Ramos (cell line): ENCODE results near the gene PRKAR1B.
"Not testable (repeated sequence)": the region's sequence is repeated elsewhere in the genome, so short reads cannot be mapped to it uniquely, and the experiment has no call there.

Experiments used
- in situ Hi-C: fragments of 300-500 bp; cut with MboI; formaldehyde crosslinking; loops from one replicate; pipeline ENCODE4 v1.14.3; 2022; ENCODE audit warnings: low sequenced_read_pairs; ENCODE audit not compliant: unreplicated experiment

Gene PRKAR1B

GRCh38 chr7:743341-744127 lies 16.5 kb upstream of the PRKAR1B start:
- in situ Hi-C loops, result not testable (repeated sequence)

GRCh38 chr7:742791-743190 lies 15.7 kb upstream of the PRKAR1B start:
- in situ Hi-C loops, result no loop called here

- in situ Hi-C loops, result no loop called here
Observed at GRCh38 chr7:741850-742249, 14.8 kb upstream of the PRKAR1B start.

DNA sequence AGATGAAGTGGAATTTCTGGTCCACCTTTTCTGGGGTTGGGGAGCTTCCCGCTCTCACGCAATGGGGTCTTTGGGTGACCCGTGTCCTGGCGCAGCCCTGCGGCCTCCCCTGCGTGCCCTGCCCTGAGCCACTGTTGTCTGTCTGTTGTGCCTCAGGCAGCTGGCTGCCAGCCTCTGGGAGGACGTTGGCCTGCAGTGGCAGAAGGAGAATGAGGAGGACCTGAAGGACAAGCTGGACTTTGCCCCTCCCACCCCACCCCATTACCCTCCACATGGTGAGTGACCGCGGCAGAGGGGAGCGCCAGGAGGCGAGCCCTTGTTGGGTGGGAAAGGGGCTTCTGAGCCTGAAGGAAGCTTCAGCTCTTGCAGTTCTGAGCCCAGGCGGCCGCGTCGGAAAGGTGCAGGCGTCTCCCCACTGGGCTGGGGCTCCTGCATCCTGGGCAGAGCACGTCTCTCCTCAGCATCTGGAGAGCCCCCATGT lies 14.2 kb upstream of the PRKAR1B start:
- in situ Hi-C loops, result no loop called here

GRCh38 chr7:739983-740942 lies 13.2 kb upstream of the PRKAR1B start:
- in situ Hi-C loops, result no loop called here

DNA sequence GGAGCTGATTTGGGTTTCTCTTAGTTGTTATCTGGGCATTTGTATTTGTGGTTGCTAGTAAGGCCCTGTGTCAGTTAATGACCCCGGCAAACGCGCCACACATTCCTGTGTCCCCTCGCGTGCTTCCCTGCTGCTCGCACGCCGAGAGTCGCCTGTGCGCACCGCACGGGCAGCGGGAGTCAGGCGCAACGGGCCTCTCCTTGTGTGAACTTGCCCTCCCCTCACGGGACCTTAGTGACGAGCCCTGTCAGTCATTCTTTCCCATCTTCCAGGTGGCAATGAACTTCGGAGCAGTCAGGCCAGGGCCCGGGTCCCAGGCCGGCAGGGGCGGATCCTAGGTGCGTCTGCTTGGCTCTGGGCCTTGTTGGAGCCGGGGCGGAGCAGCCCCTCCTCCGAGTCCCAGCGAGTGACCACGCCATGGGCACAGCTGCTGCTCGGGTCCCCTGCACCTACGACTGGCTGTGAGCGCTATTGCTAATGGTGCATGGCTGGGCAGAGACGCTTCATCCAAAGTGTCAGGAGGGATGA lies 12.4 kb upstream of the PRKAR1B start:
- in situ Hi-C loops, result no loop called here

DNA sequence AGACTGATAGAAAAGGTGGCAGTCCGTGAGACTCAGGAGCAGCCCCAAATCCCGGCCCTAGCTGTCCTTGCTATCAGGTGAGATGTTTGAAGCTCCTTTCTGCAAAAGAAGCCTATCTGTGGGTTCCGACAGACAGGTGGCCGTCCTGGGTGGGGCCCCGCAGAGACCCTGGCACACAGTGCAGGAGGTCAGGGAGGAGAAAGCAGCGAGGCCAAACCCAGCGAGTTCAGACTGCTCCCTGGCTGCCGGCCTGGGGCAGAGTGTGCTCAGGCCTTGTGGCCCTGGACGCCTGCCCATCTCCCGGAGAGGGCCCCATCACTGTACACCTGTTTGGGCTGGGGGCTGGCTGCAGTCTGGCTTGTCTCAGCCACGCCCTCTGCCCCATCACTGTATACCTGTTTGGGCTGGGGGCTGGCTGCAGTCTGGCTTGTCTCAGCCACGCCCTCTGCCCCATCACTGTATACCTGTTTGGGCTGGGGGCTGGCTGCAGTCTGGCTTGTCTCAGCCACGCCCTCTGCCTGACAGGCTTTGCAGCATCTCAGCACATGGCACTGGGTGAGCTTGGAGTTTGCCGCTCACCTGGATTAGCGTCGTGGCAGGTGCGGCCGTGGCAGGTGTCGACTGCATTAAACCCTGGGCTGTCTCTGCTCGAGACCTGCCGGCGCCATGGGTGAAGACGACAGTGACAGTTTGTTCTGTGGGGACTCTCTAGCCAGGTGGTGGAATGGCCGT lies 11.8 kb upstream of the PRKAR1B start:
- in situ Hi-C loops, result no loop called here

DNA sequence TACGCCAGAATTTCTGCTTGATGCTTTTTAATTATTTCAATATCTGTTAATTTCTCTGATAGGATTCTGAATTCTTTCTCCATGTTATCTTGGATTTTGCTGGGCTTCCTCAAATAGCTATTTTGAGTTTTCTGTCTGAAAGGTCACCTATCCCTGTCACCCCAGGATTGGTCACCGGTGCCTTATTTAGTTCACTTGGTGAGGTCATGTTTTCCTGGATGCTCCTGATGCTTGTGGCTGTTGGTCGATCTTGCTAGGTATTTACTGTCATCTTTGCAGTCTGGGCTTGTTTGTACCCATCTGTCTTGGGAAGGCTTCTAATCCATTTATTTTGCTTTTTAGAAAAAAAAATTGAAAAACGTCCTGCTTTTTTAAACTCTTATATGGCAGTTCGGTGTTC lies 11.2 kb upstream of the PRKAR1B start:
- in situ Hi-C loops, result no loop called here

- in situ Hi-C loops, result no loop called here
Observed at GRCh38 chr7:734808-735207, 7.7 kb upstream of the PRKAR1B start.

GRCh38 chr7:734214-734613 lies 7.1 kb upstream of the PRKAR1B start:
- in situ Hi-C loops, result no loop called here

GRCh38 chr7:732556-732955 lies 5.5 kb upstream of the PRKAR1B start:
- in situ Hi-C loops, result no loop called here

GRCh38 chr7:732094-732541 lies 5.0 kb upstream of the PRKAR1B start:
- in situ Hi-C loops, result no loop called here

DNA sequence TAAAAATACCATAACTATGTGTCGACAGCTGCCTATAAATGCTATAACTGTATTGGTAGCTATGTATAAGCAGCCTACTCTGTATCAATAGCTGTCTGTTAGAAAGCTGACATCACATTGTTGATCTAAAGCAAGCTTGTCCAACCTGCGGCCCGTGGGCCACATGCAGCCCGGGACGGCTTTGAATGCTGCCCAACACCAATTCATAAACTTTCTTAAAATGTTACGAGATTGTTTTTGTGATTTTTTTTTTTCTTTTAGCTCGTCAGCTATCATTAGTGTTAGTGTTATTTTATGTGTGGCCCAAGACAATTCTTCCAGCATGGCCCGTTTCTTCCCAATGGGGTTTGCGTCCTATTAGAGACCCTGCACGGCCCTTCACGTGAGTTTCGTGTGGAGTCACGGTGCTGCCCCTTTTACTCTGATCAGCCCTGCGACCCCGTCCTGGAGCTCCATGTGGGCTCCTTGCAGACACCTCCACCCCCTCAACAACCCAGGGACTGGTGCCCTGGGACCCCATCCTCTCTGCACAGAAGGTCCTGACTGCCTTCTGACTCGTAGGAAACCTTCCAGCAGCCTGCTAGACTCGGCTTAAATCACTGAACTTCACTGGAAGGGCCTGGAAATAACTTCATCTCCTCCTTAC lies 4.5 kb upstream of the PRKAR1B start:
- in situ Hi-C loops, result no loop called here

- in situ Hi-C loops, result no loop called here
Observed at GRCh38 chr7:730501-731439, 3.7 kb upstream of the PRKAR1B start.

DNA sequence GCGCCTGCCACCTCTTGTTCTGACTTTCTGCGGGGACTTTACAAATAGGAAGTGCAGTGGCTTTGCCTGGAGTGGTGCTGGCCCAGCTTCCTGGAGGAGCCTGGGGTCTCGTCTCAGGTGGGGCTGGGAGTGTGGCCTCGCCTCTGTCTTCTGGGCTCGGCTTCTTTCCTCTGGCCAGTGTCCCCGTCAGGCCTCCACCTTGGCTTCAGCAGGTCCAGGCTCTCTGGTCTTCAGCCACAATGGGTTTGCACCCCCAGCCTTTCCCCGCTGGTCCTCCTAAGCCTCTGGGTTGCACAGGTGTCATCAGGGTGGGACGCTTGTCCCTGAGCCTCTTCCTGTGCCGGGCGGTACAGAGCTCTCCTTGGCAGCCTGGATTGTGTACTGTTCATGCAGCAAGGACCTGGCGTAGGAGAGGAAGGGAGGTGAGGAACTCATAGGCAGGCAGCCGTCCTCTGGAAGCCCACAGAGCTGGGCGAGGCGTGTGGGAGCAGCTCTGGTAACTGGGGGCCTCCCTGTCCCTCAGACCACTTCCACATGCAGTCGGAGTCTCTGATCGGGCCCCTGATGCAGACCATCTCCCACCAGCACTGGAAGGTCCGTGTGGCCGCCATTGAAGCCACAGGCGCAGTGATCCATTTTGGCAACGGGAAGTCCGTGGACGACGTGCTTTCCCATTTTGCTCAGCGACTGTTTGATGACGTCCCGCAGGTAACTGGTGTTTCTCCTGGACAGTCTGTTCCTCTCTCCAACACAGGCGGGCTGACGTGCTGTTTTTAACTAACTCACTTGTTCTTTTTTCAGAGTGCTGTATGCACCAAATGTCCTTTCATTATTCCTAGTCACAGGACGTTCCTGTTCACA lies 2.3 kb upstream of the PRKAR1B start:
- in situ Hi-C loops, result no loop called here

DNA sequence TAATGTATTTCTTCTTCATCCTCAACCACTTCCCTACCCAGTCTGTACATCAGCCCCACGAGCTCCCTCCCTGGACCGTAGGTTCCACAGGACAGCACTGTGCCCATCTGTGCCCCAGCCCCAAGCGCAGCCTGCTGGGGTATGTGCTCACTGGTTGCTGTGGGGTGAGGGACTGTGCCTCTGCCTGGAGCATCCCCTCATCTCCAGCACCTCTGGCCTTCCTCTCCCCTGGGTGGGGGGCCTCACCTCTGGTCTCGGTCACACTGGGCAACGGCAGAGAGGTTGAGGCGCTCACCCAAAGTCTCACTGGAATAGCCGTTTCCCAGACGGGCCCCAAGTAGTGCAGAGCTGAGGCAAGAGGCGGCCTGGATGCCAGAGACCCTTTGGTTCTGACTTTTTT lies 1.5 kb upstream of the PRKAR1B start:
- in situ Hi-C loops, result no loop called here

DNA sequence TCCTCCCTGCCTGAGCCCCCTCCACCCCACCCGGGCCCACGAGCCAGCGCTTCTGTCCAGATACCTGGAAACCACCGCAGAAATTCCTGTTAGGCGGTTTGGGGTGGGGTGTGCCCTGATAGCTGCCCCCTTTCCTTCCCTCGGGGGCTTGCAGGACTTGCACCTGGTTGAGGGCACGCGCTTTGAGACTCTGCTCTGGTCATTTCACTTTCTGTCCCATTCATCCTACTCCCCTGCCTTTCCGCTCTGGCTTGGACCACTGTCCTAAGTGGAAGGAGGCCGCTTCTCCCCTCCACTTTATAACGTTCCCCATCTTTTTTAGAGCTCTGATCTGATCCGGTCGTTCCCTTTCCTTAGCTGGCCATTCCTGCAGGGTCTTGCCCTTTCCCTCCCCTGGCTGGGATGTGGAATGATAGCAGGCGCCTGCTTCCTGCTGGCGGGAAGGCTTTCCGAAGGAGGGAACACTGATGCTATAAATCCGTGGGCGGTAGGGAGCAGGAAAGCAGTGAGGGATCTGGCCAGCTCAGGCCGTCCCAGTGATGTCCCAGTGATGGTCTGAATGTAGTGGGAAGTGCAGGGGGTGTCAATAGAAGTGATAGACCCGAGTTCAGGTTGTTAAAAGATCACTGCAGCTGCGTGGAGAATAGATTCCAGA lies 852 bp upstream of the PRKAR1B start:
- in situ Hi-C loops, result no loop called here

DNA sequence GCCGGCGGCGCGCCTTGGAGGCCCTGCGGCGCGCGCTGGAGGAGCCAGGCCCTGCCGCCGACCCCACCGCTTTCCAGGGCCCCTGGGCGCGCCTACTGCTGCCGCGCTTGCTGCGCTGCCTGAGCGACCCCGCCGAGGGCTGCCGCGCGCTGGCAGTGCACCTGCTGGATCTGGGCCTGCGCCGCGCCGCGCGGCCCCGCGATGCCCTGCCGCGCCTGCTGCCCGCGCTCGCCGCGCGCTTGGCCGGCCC lies 302 bp downstream of the PRKAR1B start:
- in situ Hi-C loops, result no loop called here
